Heart left ventricle (tissue), 13 donors: Measurements from ENCODE around the gene MFAP5.

Source experiments
- POLR2A ChIP-seq, 2 donors: fragments of 450-650 bp; IDR thresholded peaks; one replicate each; pipeline ENCODE4 v1.6.1; 2017; ENCODE audit warnings: antibody characterized with exemption in 2 of 2, mild to moderate bottlenecking in 2 of 2, moderate library complexity in 2 of 2
- TF ChIP-seq, protein P1 (sequence below), 12 donors: fragments of 200-600 bp; sonication (generic) in 4 of 12; IDR thresholded peaks; one replicate each; pipeline versions ENCODE4 v1.5.0 to v1.8.0; 2018 to 2022; ENCODE audit warnings: antibody characterized with exemption in 12 of 12, mild to moderate bottlenecking in 5 of 12
- donor health status: ischemic (EF 13 %, LVEDD 7.1; RV severe dilation, severe dysfunction).
- donor health status: DM: no; HTN: yes; CAD: no.
- donor health status: DM: no; HTN: no; CAD: no.
- donor health status: ischemic (EF 25% LVEDD 6.9; RV normal size, moderate dysfunction).
- donor health status: ischemic (EF 25% LVEDD 5.7; RV mildly dilated, moderate dysfunction).
- donor health status: ischemic (EF 35%, LVEDD 5.7; RV mildly dilated, moderate dysfunction).
- donor health status: nonischemic (EF 11% LVEDD 7.7; RV severe dilation, severe dysfunction).
- donor health status: DM: yes; HTN: yes; CAD: no.
- donor health status: PGD.
- donor health status: ischemic (EF 29% LVEDD 5.4; RV normal size, mild dysfunction).
- donor health status: nonischemic (EF 23%, LVEDD 6.1; RV moderate dilation, normal function).

- TF ChIP-seq POLR2A (IDR thresholded peaks at IDR 0.05), result no peak
- TF ChIP-seq, protein P1, sequence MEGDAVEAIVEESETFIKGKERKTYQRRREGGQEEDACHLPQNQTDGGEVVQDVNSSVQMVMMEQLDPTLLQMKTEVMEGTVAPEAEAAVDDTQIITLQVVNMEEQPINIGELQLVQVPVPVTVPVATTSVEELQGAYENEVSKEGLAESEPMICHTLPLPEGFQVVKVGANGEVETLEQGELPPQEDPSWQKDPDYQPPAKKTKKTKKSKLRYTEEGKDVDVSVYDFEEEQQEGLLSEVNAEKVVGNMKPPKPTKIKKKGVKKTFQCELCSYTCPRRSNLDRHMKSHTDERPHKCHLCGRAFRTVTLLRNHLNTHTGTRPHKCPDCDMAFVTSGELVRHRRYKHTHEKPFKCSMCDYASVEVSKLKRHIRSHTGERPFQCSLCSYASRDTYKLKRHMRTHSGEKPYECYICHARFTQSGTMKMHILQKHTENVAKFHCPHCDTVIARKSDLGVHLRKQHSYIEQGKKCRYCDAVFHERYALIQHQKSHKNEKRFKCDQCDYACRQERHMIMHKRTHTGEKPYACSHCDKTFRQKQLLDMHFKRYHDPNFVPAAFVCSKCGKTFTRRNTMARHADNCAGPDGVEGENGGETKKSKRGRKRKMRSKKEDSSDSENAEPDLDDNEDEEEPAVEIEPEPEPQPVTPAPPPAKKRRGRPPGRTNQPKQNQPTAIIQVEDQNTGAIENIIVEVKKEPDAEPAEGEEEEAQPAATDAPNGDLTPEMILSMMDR (IDR thresholded peaks at IDR 0.05), result no peak
These were observed 32.5 kb upstream of the MFAP5 start for GRCh38 chr12:8695116-8695515.
